Measurements from ENCODE around the gene CLNK. TPM values are rescaled to one million over a fixed set of nuclear protein-coding genes. Genes with fewer than 3 reads are reported as not detected.

The CLNK gene
- total RNA-seq, 4 donors from 2014 or later = under 0.01 to 0.48 TPM; not detected in 2

- H3K36me3 ChIP-seq = no peaks in the 10 kb centered on the region
- no peak for DNase-seq
- TF ChIP-seq EP300 (IDR thresholded peaks at IDR 0.05; ENCODE audit: low read depth) (no peak), POLR2A (IDR thresholded peaks at IDR 0.05) (no peak), POLR2AphosphoS5 (IDR thresholded peaks at IDR 0.05) (no peak)
- TF ChIP-seq, protein P1, sequence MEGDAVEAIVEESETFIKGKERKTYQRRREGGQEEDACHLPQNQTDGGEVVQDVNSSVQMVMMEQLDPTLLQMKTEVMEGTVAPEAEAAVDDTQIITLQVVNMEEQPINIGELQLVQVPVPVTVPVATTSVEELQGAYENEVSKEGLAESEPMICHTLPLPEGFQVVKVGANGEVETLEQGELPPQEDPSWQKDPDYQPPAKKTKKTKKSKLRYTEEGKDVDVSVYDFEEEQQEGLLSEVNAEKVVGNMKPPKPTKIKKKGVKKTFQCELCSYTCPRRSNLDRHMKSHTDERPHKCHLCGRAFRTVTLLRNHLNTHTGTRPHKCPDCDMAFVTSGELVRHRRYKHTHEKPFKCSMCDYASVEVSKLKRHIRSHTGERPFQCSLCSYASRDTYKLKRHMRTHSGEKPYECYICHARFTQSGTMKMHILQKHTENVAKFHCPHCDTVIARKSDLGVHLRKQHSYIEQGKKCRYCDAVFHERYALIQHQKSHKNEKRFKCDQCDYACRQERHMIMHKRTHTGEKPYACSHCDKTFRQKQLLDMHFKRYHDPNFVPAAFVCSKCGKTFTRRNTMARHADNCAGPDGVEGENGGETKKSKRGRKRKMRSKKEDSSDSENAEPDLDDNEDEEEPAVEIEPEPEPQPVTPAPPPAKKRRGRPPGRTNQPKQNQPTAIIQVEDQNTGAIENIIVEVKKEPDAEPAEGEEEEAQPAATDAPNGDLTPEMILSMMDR (IDR thresholded peaks at IDR 0.05) = no peak
- no peaks in the 10 kb centered on the region for H3K9me3 ChIP-seq
- WGBS, 2 donors (ENCODE audit: low coverage in 1 of 2) = 78 to 85% methylated on average over 3 of the region's 3 CpGs
- H3K4me1 ChIP-seq = no peaks in the 10 kb centered on the region
- no peak overlapping the region for H3K4me3 ChIP-seq
- intact Hi-C loops (cut with DNase I; ENCODE audit: low total_unique reads) (no loop called here), in situ Hi-C loops (cut with MboI; ENCODE audit: low pct_ligation_motif_present in 1 of 4, low pct_unique_long_range_greater_than_20kb in 1 of 4, low sequenced_read_pairs in 3 of 4) (no loop called here)
- H3K27me3 ChIP-seq = no peaks in the 10 kb centered on the region
- no peak overlapping the region for H3K27ac ChIP-seq
Observed at GRCh38 chr4:10682397-10682796, 2.2 kb downstream of the CLNK start.

- no peak overlapping the region for H3K27ac ChIP-seq
- in situ Hi-C loops (cut with MboI; ENCODE audit: low pct_ligation_motif_present in 1 of 4, low pct_unique_long_range_greater_than_20kb in 1 of 4, low sequenced_read_pairs in 3 of 4) = no loop called here
- H3K27me3 ChIP-seq = no peaks in the 10 kb centered on the region
- no peaks in the 10 kb centered on the region for H3K9me3 ChIP-seq
- DNase-seq = no peak
- no peaks in the 10 kb centered on the region for H3K4me1 ChIP-seq
- H3K36me3 ChIP-seq = no peaks in the 10 kb centered on the region
- no peak for TF ChIP-seq EP300 (IDR thresholded peaks at IDR 0.05; ENCODE audit: low read depth)
- TF ChIP-seq, protein P1 (IDR thresholded peaks at IDR 0.05) = no peak
- TF ChIP-seq POLR2AphosphoS5 (IDR thresholded peaks at IDR 0.05) = no peak
- no peak for TF ChIP-seq POLR2A (IDR thresholded peaks at IDR 0.05)
- WGBS, 2 donors (ENCODE audit: low coverage in 1 of 2) = 72 to 75% methylated on average over 5 of the region's 5 CpGs
- no peak overlapping the region for H3K4me3 ChIP-seq
- intact Hi-C loops (cut with DNase I; ENCODE audit: low total_unique reads) = no loop called here
Observed at GRCh38 chr4:10677796-10678497, 6.6 kb downstream of the CLNK start.

DNA sequence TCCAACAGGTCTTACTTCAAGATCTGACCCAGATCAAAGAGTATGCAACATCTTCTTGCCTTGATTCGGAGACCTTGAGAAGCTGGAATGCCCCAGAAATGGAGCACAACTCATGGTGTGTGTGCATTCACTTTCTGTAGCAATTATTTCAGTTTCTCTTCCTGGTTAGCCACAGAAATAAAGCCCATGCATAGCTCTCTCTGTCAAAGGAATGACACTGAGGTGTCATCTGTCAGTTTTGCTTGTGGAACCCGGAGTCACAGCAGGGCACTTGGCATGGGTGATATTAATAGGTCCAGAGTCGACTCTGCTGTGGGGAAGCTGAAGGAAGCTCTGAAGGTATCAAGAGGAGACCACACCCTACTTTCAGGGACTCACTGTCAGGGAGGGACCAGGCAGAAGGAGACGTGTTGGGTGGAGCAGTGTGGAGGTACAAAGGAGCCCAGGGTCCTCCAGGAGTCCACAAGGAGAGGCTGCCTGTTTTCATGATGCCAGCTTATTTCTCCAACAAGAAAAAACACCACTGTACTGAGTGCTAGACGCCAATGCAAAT, 10.7 kb downstream of the CLNK start:
- H3K27ac ChIP-seq = no peak overlapping the region
- TF ChIP-seq EP300 (IDR thresholded peaks at IDR 0.05; ENCODE audit: low read depth) = no peak
- WGBS, 2 donors (ENCODE audit: low coverage in 1 of 2) = 60 to 76% methylated on average over 3 to 5 of the region's 5 CpGs
- in situ Hi-C loops (cut with MboI; ENCODE audit: low pct_ligation_motif_present in 1 of 4, low pct_unique_long_range_greater_than_20kb in 1 of 4, low sequenced_read_pairs in 3 of 4) (no loop called here), intact Hi-C loops (cut with DNase I; ENCODE audit: low total_unique reads) (no loop called here)
- no peaks in the 10 kb centered on the region for H3K27me3 ChIP-seq
- H3K4me3 ChIP-seq = no peak overlapping the region
- no peaks in the 10 kb centered on the region for H3K4me1 ChIP-seq
- no peaks in the 10 kb centered on the region for H3K9me3 ChIP-seq
- DNase-seq = no peak
- H3K36me3 ChIP-seq = no peaks in the 10 kb centered on the region

DNA sequence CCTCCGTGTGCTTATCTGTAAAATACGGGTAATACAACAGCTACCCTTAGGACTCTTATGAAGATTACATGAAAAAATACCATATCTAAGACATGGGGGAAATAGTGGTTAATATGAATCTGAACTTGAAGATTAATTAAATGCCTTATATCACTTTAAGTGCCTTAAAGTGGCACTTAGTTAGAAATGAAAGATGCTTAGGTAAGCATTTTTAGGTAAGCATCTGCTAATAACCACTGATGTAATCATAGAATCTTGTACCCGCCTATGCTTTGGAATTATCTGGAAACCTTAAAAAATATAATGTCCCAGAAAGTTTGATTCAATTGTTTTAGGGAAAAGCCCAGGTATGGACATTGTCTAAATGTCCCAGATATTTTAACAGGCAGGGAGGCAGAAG, 12.2 kb downstream of the CLNK start:
- no peak for DNase-seq
- no peak for TF ChIP-seq POLR2A (IDR thresholded peaks at IDR 0.05)
- TF ChIP-seq EP300 (IDR thresholded peaks at IDR 0.05; ENCODE audit: low read depth) = no peak
- no peak for TF ChIP-seq POLR2AphosphoS5 (IDR thresholded peaks at IDR 0.05)
- TF ChIP-seq, protein P1 (IDR thresholded peaks at IDR 0.05) = no peak
- Histone ChIP-seq H3K4me3 (no peak overlapping the region), H3K27me3 (no peaks in the 10 kb centered on the region), H3K27ac (no peak overlapping the region), H3K4me1 (no peaks in the 10 kb centered on the region), H3K9me3 (no peaks in the 10 kb centered on the region), H3K36me3 (no peaks in the 10 kb centered on the region)
- 92 to 100% methylated on average over 3 of the region's 3 CpGs for WGBS, 2 donors (ENCODE audit: low coverage in 1 of 2)
- in situ Hi-C loops (cut with MboI; ENCODE audit: low pct_ligation_motif_present in 1 of 4, low pct_unique_long_range_greater_than_20kb in 1 of 4, low sequenced_read_pairs in 3 of 4) = no loop called here
- intact Hi-C loops (cut with DNase I; ENCODE audit: low total_unique reads) = no loop called here

All from transverse colon (tissue), 4 donors.